Liver (tissue), 2 donors: ENCODE data around the gene OSBPL10.

Source experiments
- YY1 ChIP-seq: IDR thresholded peaks from 2 replicates; pipeline ENCODE4 v1.6.1; 2016; ENCODE audit warnings: antibody characterized with exemption, mild to moderate bottlenecking
- TF ChIP-seq, protein P1 (sequence below): fragments of 150-350 bp; IDR thresholded peaks from 2 replicates; pipeline ENCODE4 v1.5.1; 2017; ENCODE audit warnings: improper control_type of control experiment, low read depth, low read length; ENCODE audit not compliant: missing input control
- TF ChIP-seq, protein P2 (sequence below): IDR thresholded peaks from 2 replicates; pipeline ENCODE4 v1.6.1; 2016; ENCODE audit warnings: antibody characterized with exemption
- donor health status: healthy.

DNA sequence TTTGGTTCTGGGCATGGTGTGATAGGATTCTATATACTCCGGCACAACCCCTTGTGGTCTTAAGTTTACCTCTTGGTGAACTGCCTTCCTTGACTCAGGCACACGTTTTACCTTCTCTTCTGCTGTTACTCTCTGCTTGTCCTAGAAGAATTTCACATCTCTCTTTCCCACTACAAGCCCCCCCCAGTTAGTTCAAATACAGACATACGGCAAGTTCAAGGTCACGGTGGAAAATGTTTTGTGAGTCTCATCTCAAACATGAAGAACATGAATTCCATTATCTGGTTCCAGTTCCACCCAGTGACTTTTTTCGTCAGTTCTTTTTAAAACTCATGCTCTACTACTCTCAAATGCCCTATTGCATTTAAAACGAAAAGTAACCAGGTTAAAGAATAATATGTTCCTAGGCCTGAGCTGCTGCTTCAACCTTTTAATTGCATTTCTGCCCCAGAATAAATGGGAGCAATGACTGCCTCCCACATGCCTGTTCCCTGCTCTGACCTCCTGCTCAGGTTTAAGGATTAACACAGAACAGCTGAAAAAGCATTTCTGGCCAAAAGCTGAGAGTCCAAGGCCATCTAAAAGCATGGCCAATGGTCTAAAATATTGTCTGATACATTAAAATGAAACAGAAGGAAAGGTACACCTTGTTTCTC is 132.8 kb downstream of the OSBPL10 start:
- TF ChIP-seq, protein P1, sequence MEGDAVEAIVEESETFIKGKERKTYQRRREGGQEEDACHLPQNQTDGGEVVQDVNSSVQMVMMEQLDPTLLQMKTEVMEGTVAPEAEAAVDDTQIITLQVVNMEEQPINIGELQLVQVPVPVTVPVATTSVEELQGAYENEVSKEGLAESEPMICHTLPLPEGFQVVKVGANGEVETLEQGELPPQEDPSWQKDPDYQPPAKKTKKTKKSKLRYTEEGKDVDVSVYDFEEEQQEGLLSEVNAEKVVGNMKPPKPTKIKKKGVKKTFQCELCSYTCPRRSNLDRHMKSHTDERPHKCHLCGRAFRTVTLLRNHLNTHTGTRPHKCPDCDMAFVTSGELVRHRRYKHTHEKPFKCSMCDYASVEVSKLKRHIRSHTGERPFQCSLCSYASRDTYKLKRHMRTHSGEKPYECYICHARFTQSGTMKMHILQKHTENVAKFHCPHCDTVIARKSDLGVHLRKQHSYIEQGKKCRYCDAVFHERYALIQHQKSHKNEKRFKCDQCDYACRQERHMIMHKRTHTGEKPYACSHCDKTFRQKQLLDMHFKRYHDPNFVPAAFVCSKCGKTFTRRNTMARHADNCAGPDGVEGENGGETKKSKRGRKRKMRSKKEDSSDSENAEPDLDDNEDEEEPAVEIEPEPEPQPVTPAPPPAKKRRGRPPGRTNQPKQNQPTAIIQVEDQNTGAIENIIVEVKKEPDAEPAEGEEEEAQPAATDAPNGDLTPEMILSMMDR: no peak
- no peak for TF ChIP-seq YY1
- TF ChIP-seq, protein P2, sequence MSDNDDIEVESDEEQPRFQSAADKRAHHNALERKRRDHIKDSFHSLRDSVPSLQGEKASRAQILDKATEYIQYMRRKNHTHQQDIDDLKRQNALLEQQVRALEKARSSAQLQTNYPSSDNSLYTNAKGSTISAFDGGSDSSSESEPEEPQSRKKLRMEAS: no peak
